ENCODE results near the gene SLC9A3.

DNA sequence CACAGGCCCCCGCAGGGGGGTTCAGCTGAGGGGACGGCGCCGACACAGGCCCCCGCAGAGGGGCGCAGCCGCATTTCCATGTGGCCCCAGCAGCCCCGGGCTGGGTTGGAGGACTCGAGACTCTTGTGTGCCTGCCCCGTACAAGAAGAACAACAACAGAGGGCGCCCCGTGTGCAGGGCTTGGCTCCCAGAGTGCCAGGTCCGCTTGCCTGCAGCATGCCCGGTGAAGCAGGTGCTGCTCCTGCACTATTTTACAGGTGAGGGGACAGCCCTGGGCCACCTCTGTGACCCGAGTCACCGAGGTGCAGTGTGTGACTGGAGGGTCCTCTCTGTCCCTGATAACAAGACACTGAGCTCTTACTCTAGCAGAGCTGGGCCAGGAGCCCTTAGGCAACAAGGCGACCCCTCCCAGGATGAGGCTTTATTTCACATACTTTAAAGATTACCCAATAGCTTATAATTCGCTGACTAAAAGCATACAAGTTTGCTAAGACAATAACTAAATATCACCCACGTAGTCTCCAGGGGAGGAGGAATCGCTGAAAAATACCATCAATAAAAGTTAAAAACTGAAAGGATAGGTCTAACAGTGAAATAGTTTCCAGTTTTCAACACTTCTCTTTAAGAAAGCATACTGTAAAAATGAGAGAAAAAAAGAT, 41.7 kb upstream of the SLC9A3 start:
- TF ChIP-seq, protein P1, sequence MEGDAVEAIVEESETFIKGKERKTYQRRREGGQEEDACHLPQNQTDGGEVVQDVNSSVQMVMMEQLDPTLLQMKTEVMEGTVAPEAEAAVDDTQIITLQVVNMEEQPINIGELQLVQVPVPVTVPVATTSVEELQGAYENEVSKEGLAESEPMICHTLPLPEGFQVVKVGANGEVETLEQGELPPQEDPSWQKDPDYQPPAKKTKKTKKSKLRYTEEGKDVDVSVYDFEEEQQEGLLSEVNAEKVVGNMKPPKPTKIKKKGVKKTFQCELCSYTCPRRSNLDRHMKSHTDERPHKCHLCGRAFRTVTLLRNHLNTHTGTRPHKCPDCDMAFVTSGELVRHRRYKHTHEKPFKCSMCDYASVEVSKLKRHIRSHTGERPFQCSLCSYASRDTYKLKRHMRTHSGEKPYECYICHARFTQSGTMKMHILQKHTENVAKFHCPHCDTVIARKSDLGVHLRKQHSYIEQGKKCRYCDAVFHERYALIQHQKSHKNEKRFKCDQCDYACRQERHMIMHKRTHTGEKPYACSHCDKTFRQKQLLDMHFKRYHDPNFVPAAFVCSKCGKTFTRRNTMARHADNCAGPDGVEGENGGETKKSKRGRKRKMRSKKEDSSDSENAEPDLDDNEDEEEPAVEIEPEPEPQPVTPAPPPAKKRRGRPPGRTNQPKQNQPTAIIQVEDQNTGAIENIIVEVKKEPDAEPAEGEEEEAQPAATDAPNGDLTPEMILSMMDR (IDR thresholded peaks at IDR 0.05) = no peak
- TF ChIP-seq, protein P2, sequence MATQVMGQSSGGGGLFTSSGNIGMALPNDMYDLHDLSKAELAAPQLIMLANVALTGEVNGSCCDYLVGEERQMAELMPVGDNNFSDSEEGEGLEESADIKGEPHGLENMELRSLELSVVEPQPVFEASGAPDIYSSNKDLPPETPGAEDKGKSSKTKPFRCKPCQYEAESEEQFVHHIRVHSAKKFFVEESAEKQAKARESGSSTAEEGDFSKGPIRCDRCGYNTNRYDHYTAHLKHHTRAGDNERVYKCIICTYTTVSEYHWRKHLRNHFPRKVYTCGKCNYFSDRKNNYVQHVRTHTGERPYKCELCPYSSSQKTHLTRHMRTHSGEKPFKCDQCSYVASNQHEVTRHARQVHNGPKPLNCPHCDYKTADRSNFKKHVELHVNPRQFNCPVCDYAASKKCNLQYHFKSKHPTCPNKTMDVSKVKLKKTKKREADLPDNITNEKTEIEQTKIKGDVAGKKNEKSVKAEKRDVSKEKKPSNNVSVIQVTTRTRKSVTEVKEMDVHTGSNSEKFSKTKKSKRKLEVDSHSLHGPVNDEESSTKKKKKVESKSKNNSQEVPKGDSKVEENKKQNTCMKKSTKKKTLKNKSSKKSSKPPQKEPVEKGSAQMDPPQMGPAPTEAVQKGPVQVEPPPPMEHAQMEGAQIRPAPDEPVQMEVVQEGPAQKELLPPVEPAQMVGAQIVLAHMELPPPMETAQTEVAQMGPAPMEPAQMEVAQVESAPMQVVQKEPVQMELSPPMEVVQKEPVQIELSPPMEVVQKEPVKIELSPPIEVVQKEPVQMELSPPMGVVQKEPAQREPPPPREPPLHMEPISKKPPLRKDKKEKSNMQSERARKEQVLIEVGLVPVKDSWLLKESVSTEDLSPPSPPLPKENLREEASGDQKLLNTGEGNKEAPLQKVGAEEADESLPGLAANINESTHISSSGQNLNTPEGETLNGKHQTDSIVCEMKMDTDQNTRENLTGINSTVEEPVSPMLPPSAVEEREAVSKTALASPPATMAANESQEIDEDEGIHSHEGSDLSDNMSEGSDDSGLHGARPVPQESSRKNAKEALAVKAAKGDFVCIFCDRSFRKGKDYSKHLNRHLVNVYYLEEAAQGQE (IDR thresholded peaks at IDR 0.05; ENCODE audit: low read depth, low read length) = no peak
- TF ChIP-seq YY1 (IDR thresholded peaks at IDR 0.05; ENCODE audit: low read depth) = no peak
- no peak for TF ChIP-seq TEAD4 (IDR thresholded peaks at IDR 0.05; ENCODE audit: borderline replicate concordance, insufficient read depth)
- TF ChIP-seq EZH2phosphoT487 (IDR thresholded peaks at IDR 0.05; ENCODE audit: borderline replicate concordance, low read depth) = no peak
- no peak for TF ChIP-seq SIN3A (IDR thresholded peaks at IDR 0.05; ENCODE audit: borderline replicate concordance, low read depth, low read length)
- no peak for TF ChIP-seq FOXM1 (IDR thresholded peaks at IDR 0.05; ENCODE audit: low read depth)
- TF ChIP-seq, protein P3, sequence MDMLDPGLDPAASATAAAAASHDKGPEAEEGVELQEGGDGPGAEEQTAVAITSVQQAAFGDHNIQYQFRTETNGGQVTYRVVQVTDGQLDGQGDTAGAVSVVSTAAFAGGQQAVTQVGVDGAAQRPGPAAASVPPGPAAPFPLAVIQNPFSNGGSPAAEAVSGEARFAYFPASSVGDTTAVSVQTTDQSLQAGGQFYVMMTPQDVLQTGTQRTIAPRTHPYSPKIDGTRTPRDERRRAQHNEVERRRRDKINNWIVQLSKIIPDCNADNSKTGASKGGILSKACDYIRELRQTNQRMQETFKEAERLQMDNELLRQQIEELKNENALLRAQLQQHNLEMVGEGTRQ (IDR thresholded peaks at IDR 0.05; ENCODE audit: borderline replicate concordance, low read depth, low read length) = no peak
- no peak for TF ChIP-seq GATA2 (CRISPR knock-in tag; IDR thresholded peaks at IDR 0.05)
- TF ChIP-seq NFIC (IDR thresholded peaks at IDR 0.05; ENCODE audit: borderline replicate concordance) = no peak
- TF ChIP-seq GABPA (IDR thresholded peaks at IDR 0.05; ENCODE audit: low read depth) = no peak
- no peak for TF ChIP-seq MXI1 (IDR thresholded peaks at IDR 0.05; ENCODE audit: low read depth, low read length)
- TF ChIP-seq RCOR1 (IDR thresholded peaks at IDR 0.05; ENCODE audit: low read length) = no peak
